Ectodermal cell (in vitro differentiated cells): ENCODE results near the gene TRA2A.
A peak's percentile ranks its signal among the peaks of the same experiment; 100 is the strongest.
"Not testable (repeated sequence)": the region's sequence is repeated elsewhere in the genome, so short reads cannot be mapped to it uniquely, and the experiment has no call there.

Experiments
- H3K27ac ChIP-seq: 2 replicates; pipeline ENCODE4 v1.7.0; 2013; ENCODE audit warnings: mild to moderate bottlenecking, low read depth, low read length; ENCODE audit not compliant: insufficient read depth, poor library complexity, severe bottlenecking
- H3K27me3 ChIP-seq: 2 replicates; pipeline ENCODE4 v1.7.0; 2013; ENCODE audit warnings: mild to moderate bottlenecking, low read length; ENCODE audit not compliant: insufficient read depth, control insufficient read depth, poor library complexity, severe bottlenecking
- H3K36me3 ChIP-seq: one replicate; pipeline ENCODE4 v1.7.0; 2013; ENCODE audit warnings: low read length; ENCODE audit not compliant: control insufficient read depth, insufficient read depth
- H3K4me1 ChIP-seq: one replicate; pipeline ENCODE4 v1.7.0; 2013; ENCODE audit warnings: low read length; ENCODE audit not compliant: control insufficient read depth, insufficient read depth
- H3K4me3 ChIP-seq: 2 replicates; pipeline ENCODE4 v1.7.0; 2013; ENCODE audit warnings: low read depth, low read length, control low read depth; ENCODE audit not compliant: insufficient read depth
- H3K9me3 ChIP-seq: 2 replicates; pipeline ENCODE4 v1.7.0; 2013; ENCODE audit warnings: mild to moderate bottlenecking, low read length, moderate library complexity; ENCODE audit not compliant: control insufficient read depth
- WGBS, 2 experiments: methylation state at CpG; one replicate each; pipeline ENCODE4 v1.1.7; 2013; ENCODE audit warnings: missing lambda C conversion rate in 2 of 2; 5-methylcytosine and 5-hydroxymethylcytosine counted together

Gene TRA2A

GRCh38 chr7:23533238-23533604 is 1.4 kb upstream of the TRA2A start:
- no peaks in the 10 kb centered on the region for H3K9me3 ChIP-seq
- 77 to 89% methylated on average over 5 of the region's 5 CpGs for WGBS, 2 experiments
- H3K4me1 ChIP-seq = no peaks in the 10 kb centered on the region
- H3K36me3 ChIP-seq = no peaks in the 10 kb centered on the region
- no peaks in the 10 kb centered on the region for H3K27me3 ChIP-seq
- no peak overlapping the region for H3K4me3 ChIP-seq
- no peak overlapping the region for H3K27ac ChIP-seq

GRCh38 chr7:23532490-23533237 is 883 bp upstream of the TRA2A start:
- Histone ChIP-seq H3K9me3 (no peaks in the 10 kb centered on the region), H3K4me3 (no peak overlapping the region), H3K27me3 (no peaks in the 10 kb centered on the region), H3K36me3 (no peaks in the 10 kb centered on the region), H3K4me1 (peaks cover 5% of the 10 kb centered on the region), H3K27ac (no peak overlapping the region)
- 92 to 95% methylated on average over 23 of the region's 23 CpGs for WGBS, 2 experiments

- Histone ChIP-seq H3K27me3 (no peaks in the 10 kb centered on the region), H3K36me3 (no peaks in the 10 kb centered on the region), H3K27ac (peak overlapping the region; percentile 96), H3K9me3 (no peaks in the 10 kb centered on the region), H3K4me3 (peak overlapping the region; percentile 99), H3K4me1 (peaks cover 10% of the 10 kb centered on the region)
- 0% methylated on average over 55 of the region's 55 CpGs for WGBS, 2 experiments
Measured at GRCh38 chr7:23531050-23531793, 559 bp downstream of the TRA2A start.

GRCh38 chr7:23530405-23530804 is 1.4 kb downstream of the TRA2A start:
- Histone ChIP-seq H3K36me3 (no peaks in the 10 kb centered on the region), H3K4me1 (peaks cover 10% of the 10 kb centered on the region), H3K27ac (peak overlapping the region; percentile 41), H3K4me3 (peak overlapping the region; percentile 99), H3K9me3 (no peaks in the 10 kb centered on the region), H3K27me3 (no peaks in the 10 kb centered on the region)
- WGBS, 2 experiments = 0 to 2% methylated on average over 2 to 5 of the region's 8 CpGs

- peak overlapping the region; percentile 99 for H3K4me3 ChIP-seq
- peaks cover 10% of the 10 kb centered on the region for H3K4me1 ChIP-seq
- 79 to 80% methylated on average over 17 to 18 of the region's 18 CpGs for WGBS, 2 experiments
- no peaks in the 10 kb centered on the region for H3K36me3 ChIP-seq
- H3K27ac ChIP-seq = no peak overlapping the region
- H3K27me3 ChIP-seq = no peaks in the 10 kb centered on the region
- H3K9me3 ChIP-seq = no peaks in the 10 kb centered on the region
Measured at GRCh38 chr7:23529262-23529859, 2.4 kb downstream of the TRA2A start.

- H3K36me3 ChIP-seq = peaks cover 11% of the 10 kb centered on the region
- 94 to 95% methylated on average over 6 to 7 of the region's 7 CpGs for WGBS, 2 experiments
- H3K4me3 ChIP-seq, H3K9me3 ChIP-seq, H3K27me3 ChIP-seq, H3K27ac ChIP-seq: not testable (repeated sequence)
- H3K4me1 ChIP-seq = peaks cover 10% of the 10 kb centered on the region
Measured at GRCh38 chr7:23525611-23526010, 6.2 kb downstream of the TRA2A start.

- WGBS, 2 experiments = 88 to 97% methylated on average over 7 of the region's 7 CpGs
- Histone ChIP-seq H3K4me3 (no peak overlapping the region), H3K27ac (no peak overlapping the region), H3K27me3 (no peaks in the 10 kb centered on the region), H3K4me1 (peaks cover 10% of the 10 kb centered on the region), H3K9me3 (no peaks in the 10 kb centered on the region), H3K36me3 (peaks cover 20% of the 10 kb centered on the region)
Measured at GRCh38 chr7:23524473-23524872, 7.3 kb downstream of the TRA2A start.

GRCh38 chr7:23523486-23524075 is 8.2 kb downstream of the TRA2A start:
- H3K36me3 ChIP-seq = peaks cover 29% of the 10 kb centered on the region
- no peak overlapping the region for H3K27ac ChIP-seq
- H3K4me3 ChIP-seq = no peak overlapping the region
- H3K27me3 ChIP-seq = no peaks in the 10 kb centered on the region
- 100% methylated on average over 2 of the region's 2 CpGs; no CpG with 5 or more reads in 1 of the 2 experiments for WGBS, 2 experiments
- no peaks in the 10 kb centered on the region for H3K9me3 ChIP-seq
- H3K4me1 ChIP-seq = peaks cover 10% of the 10 kb centered on the region

GRCh38 chr7:23520582-23520981 is 11.2 kb downstream of the TRA2A start:
- Histone ChIP-seq H3K27ac (no peak overlapping the region), H3K4me3 (no peak overlapping the region), H3K36me3 (peaks cover 48% of the 10 kb centered on the region), H3K27me3 (no peaks in the 10 kb centered on the region), H3K9me3 (no peaks in the 10 kb centered on the region), H3K4me1 (no peaks in the 10 kb centered on the region)
- 90 to 97% methylated on average over 6 to 7 of the region's 7 CpGs for WGBS, 2 experiments

- H3K27ac ChIP-seq = no peak overlapping the region
- WGBS, 2 experiments = 93 to 95% methylated on average over 2 of the region's 2 CpGs
- no peak overlapping the region for H3K4me3 ChIP-seq
- H3K4me1 ChIP-seq = no peaks in the 10 kb centered on the region
- peaks cover 70% of the 10 kb centered on the region for H3K36me3 ChIP-seq
- H3K27me3 ChIP-seq = no peaks in the 10 kb centered on the region
- no peaks in the 10 kb centered on the region for H3K9me3 ChIP-seq
Measured at GRCh38 chr7:23514755-23515154, 17.0 kb downstream of the TRA2A start.
